Chondrocyte (in vitro differentiated cells): ENCODE data around the gene RRP8. TPM values are rescaled to one million over a fixed set of nuclear protein-coding genes. Genes with fewer than 3 reads are reported as not detected.

ENCODE experiments used
- DNase-seq: peaks from one replicate; pipeline ENCODE4 v3.0.0; 2021; ENCODE audit warnings: mixed read lengths, low spot score
- H3K27ac Mint-ChIP-seq: one replicate; pipeline ENCODE4 v1.8.0; 2021; ENCODE audit warnings: mild to moderate bottlenecking, moderate library complexity, mixed read lengths; ENCODE audit not compliant: unreplicated experiment
- H3K27me3 Mint-ChIP-seq: 2 replicates; pipeline ENCODE4 v1.8.0; 2021; ENCODE audit warnings: low read depth, mixed read lengths
- H3K36me3 Mint-ChIP-seq: 2 replicates; pipeline ENCODE4 v1.8.0; 2021; ENCODE audit warnings: low read depth, mixed read lengths
- H3K4me1 Mint-ChIP-seq: 2 replicates; pipeline ENCODE4 v1.8.0; 2021; ENCODE audit warnings: low read depth, mild to moderate bottlenecking, mixed read lengths
- H3K4me3 Mint-ChIP-seq: one replicate; pipeline ENCODE4 v1.8.0; 2021; ENCODE audit warnings: mild to moderate bottlenecking, moderate library complexity, mixed read lengths; ENCODE audit not compliant: unreplicated experiment
- H3K9me3 Mint-ChIP-seq: 2 replicates; pipeline ENCODE4 v1.8.0; 2021; ENCODE audit warnings: low read depth, mixed read lengths
- total RNA-seq: library from RNA; stranded (reverse); gene quantifications from 3 replicates; pipeline ENCODE4 v1.2.1, GENCODE V29; 2021
- TF ChIP-seq, protein P1 (sequence below): fragments of 200-600 bp; sonication (generic); IDR thresholded peaks from 2 replicates; pipeline ENCODE4 v1.5.0; 2021; ENCODE audit warnings: antibody characterized with exemption, mild to moderate bottlenecking, moderate library complexity

RRP8 gene
- total RNA-seq, 1 donor from 2014 or later: 15.7 TPM

DNA sequence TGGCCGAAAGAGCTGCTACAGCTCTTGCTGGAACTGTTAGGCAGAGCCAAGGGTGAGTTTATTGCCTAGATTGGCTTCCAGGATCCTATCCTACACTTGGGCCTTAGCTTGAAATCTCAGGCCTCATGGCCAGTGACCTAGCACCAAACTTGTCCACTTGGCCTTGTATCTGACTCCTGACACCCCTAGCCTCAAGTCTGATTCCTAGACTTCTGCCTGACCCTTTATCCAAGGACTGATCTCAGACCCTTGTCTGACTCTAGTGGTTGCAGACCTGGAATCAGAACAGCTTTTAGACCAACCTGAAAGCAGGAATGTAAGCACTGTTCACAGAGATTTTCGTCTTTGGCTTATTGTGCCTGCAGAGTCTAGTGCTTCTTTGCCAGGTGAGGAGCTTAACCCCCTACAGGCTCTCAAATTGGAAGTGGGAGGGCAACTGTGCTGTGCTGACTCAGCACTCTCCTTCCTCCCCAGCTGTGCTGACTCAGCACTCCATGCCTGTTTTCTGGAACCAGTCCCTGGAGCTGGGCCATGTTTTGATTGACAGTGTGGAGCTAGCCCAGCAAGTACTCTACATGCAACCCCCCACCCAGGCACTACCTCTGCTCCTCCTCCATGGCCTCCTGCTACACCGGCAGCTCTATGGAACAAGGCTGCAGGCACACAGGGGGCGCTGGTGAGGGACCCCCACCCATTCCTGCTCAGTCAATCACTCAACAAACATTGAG lies 35.1 kb downstream of the RRP8 start:
- H3K9me3 Mint-ChIP-seq: no peaks in the 10 kb centered on the region
- no peak for DNase-seq
- no peak overlapping the region for H3K4me3 Mint-ChIP-seq
- peaks cover 7% of the 10 kb centered on the region for H3K36me3 Mint-ChIP-seq
- no peaks in the 10 kb centered on the region for H3K27me3 Mint-ChIP-seq
- peaks cover 22% of the 10 kb centered on the region for H3K4me1 Mint-ChIP-seq
- H3K27ac Mint-ChIP-seq: no peak overlapping the region
- TF ChIP-seq, protein P1, sequence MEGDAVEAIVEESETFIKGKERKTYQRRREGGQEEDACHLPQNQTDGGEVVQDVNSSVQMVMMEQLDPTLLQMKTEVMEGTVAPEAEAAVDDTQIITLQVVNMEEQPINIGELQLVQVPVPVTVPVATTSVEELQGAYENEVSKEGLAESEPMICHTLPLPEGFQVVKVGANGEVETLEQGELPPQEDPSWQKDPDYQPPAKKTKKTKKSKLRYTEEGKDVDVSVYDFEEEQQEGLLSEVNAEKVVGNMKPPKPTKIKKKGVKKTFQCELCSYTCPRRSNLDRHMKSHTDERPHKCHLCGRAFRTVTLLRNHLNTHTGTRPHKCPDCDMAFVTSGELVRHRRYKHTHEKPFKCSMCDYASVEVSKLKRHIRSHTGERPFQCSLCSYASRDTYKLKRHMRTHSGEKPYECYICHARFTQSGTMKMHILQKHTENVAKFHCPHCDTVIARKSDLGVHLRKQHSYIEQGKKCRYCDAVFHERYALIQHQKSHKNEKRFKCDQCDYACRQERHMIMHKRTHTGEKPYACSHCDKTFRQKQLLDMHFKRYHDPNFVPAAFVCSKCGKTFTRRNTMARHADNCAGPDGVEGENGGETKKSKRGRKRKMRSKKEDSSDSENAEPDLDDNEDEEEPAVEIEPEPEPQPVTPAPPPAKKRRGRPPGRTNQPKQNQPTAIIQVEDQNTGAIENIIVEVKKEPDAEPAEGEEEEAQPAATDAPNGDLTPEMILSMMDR: peak; percentile 29

GRCh38 chr11:6567371-6567745 lies 36.1 kb downstream of the RRP8 start:
- Mint-ChIP-seq H3K4me3 (no peak overlapping the region), H3K9me3 (no peaks in the 10 kb centered on the region), H3K27me3 (no peaks in the 10 kb centered on the region), H3K36me3 (peaks cover 6% of the 10 kb centered on the region), H3K4me1 (peaks cover 18% of the 10 kb centered on the region), H3K27ac (no peak overlapping the region)
- TF ChIP-seq, protein P1: no peak
- no peak for DNase-seq

DNA sequence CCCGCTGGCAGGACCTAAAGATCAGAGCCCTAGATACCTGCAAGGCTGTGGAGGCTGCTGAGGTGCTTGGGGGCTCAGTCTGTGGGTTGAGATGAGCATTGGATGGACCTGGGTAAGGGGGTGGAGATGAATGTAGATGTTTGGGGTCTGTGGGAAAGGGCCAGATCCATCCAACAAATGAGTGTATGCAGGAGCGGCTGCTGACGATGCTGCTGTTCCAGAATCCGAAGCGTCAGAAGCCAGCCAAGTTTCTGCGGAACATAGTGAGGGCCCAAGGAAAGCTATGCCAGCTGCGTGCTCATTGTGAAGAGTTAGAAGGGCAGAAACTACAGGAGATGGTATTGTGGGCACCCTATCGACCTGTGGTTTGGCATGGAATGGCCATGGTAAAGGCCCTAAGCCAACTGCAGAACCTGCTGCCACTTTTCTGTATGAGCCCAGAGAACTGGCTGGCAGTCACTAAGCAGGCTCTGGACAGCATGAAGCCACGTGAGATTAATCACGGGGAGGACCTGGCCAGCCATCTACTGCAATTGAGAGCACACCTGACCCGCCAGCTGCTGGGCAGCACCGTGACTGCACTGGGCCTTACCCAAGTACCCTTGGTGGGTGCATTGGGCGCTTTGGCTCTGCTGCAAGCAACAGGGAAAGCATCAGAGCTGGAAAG lies 36.6 kb downstream of the RRP8 start:
- Mint-ChIP-seq H3K27me3 (no peaks in the 10 kb centered on the region), H3K4me3 (no peak overlapping the region), H3K27ac (no peak overlapping the region), H3K4me1 (peaks cover 13% of the 10 kb centered on the region), H3K9me3 (no peaks in the 10 kb centered on the region), H3K36me3 (peaks cover 8% of the 10 kb centered on the region)
- TF ChIP-seq, protein P1: no peak
- no peak for DNase-seq

DNA sequence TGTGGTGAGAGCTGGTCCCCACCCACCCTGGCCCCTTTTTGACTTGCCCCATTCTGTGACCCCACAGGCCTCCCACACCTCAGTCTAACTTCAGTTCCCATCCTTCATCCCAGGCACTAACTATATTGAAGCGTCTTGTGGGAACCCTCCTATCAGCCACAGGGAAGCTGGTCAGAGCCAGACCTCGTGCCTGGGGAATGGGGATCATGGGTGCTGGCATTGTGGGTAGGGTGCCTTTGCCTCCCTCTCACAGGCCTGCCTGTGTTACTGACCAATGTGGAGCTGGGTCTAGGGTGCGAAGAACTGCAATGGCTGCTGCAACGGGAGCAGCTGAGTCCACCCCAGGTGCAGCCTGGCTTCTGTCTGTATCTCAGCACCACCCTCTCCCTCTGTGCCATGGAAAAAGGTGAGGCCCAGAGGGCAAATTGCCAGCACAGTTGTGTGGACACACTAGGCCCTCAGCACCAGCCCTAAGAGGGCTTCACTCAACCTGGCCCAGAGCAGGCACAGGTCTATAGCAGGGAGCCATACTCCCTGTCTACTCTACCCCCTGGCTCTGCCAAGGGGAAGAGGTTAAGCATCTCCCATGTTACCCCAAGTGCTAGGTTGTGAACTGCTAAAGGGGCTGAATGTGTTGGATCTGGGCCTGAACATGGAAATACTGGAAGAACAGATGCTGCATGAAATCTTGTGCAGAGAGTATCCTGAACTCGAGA lies 37.3 kb downstream of the RRP8 start:
- no peak overlapping the region for H3K27ac Mint-ChIP-seq
- no peaks in the 10 kb centered on the region for H3K27me3 Mint-ChIP-seq
- TF ChIP-seq, protein P1: no peak
- no peaks in the 10 kb centered on the region for H3K9me3 Mint-ChIP-seq
- H3K4me3 Mint-ChIP-seq: no peak overlapping the region
- peaks cover 8% of the 10 kb centered on the region for H3K4me1 Mint-ChIP-seq
- DNase-seq: no peak
- H3K36me3 Mint-ChIP-seq: peaks cover 11% of the 10 kb centered on the region

GRCh38 chr11:6565325-6565724 lies 38.1 kb downstream of the RRP8 start:
- TF ChIP-seq, protein P1: no peak
- no peak for DNase-seq
- H3K27ac Mint-ChIP-seq: no peak overlapping the region
- H3K4me3 Mint-ChIP-seq: no peak overlapping the region
- no peaks in the 10 kb centered on the region for H3K9me3 Mint-ChIP-seq
- peaks cover 8% of the 10 kb centered on the region for H3K4me1 Mint-ChIP-seq
- H3K36me3 Mint-ChIP-seq: peaks cover 11% of the 10 kb centered on the region
- H3K27me3 Mint-ChIP-seq: no peaks in the 10 kb centered on the region
